Chondrocyte (in vitro differentiated cells): ENCODE measurements around the gene MED17. TPM values are rescaled to one million over a fixed set of nuclear protein-coding genes. Genes with fewer than 3 reads are reported as not detected.

Experiments used
- DNase-seq: peaks from one replicate; pipeline ENCODE4 v3.0.0; 2021; ENCODE audit warnings: mixed read lengths, low spot score
- H3K27ac Mint-ChIP-seq: one replicate; pipeline ENCODE4 v1.8.0; 2021; ENCODE audit warnings: mild to moderate bottlenecking, moderate library complexity, mixed read lengths; ENCODE audit not compliant: unreplicated experiment
- H3K27me3 Mint-ChIP-seq: 2 replicates; pipeline ENCODE4 v1.8.0; 2021; ENCODE audit warnings: low read depth, mixed read lengths
- H3K36me3 Mint-ChIP-seq: 2 replicates; pipeline ENCODE4 v1.8.0; 2021; ENCODE audit warnings: low read depth, mixed read lengths
- H3K4me1 Mint-ChIP-seq: 2 replicates; pipeline ENCODE4 v1.8.0; 2021; ENCODE audit warnings: low read depth, mild to moderate bottlenecking, mixed read lengths
- H3K4me3 Mint-ChIP-seq: one replicate; pipeline ENCODE4 v1.8.0; 2021; ENCODE audit warnings: mild to moderate bottlenecking, moderate library complexity, mixed read lengths; ENCODE audit not compliant: unreplicated experiment
- H3K9me3 Mint-ChIP-seq: 2 replicates; pipeline ENCODE4 v1.8.0; 2021; ENCODE audit warnings: low read depth, mixed read lengths
- total RNA-seq: library from RNA; stranded (reverse); gene quantifications from 3 replicates; pipeline ENCODE4 v1.2.1, GENCODE V29; 2021
- TF ChIP-seq, protein P1 (sequence below): fragments of 200-600 bp; sonication (generic); IDR thresholded peaks from 2 replicates; pipeline ENCODE4 v1.5.0; 2021; ENCODE audit warnings: antibody characterized with exemption, mild to moderate bottlenecking, moderate library complexity

The MED17 gene
- total RNA-seq, 1 donor from 2014 or later = 28.1 TPM

DNA sequence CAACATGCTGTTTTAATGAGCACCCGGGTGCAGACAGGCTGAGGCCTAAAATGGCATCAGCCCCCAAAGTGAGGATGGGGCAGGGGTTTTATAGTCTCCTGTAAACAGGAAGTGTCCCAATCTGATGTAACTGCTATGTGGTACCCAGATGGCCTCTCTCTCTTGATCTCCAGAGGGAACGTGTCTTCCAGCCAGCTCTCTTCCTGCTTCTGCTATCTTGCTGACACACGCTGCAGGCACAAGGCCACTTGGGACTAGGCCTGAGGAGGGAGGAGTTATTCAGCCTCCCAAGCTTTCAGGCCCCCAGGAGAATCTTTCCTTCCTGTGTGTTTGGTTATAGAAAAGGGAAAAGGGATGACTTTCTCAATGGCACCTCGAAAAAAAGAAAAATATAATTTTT lies 77.7 kb downstream of the MED17 start:
- H3K27ac Mint-ChIP-seq = no peak overlapping the region

More for the DNA sequence above, 77.7 kb downstream of the MED17 start:
- Mint-ChIP-seq H3K4me1 (peaks cover 13% of the 10 kb centered on the region), H3K27me3 (no peaks in the 10 kb centered on the region), H3K36me3 (no peaks in the 10 kb centered on the region), H3K4me3 (no peak overlapping the region), H3K9me3 (no peaks in the 10 kb centered on the region)
- TF ChIP-seq, protein P1, sequence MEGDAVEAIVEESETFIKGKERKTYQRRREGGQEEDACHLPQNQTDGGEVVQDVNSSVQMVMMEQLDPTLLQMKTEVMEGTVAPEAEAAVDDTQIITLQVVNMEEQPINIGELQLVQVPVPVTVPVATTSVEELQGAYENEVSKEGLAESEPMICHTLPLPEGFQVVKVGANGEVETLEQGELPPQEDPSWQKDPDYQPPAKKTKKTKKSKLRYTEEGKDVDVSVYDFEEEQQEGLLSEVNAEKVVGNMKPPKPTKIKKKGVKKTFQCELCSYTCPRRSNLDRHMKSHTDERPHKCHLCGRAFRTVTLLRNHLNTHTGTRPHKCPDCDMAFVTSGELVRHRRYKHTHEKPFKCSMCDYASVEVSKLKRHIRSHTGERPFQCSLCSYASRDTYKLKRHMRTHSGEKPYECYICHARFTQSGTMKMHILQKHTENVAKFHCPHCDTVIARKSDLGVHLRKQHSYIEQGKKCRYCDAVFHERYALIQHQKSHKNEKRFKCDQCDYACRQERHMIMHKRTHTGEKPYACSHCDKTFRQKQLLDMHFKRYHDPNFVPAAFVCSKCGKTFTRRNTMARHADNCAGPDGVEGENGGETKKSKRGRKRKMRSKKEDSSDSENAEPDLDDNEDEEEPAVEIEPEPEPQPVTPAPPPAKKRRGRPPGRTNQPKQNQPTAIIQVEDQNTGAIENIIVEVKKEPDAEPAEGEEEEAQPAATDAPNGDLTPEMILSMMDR = no peak
- DNase-seq = no peak

Other genes with a start within 250 kb of the MED17 start
- 21.3 to 38.6 TPM (median 24.0 TPM) in 3 replicates for gene SMCO4, start 240.9 kb upstream of the MED17 start, total RNA-seq
- gene CEP295, start 122.6 kb upstream of the MED17 start, total RNA-seq = 11.1 to 15.3 TPM (median 11.3 TPM) in 3 replicates
- 83.8 to 85.7 TPM (median 84.5 TPM) in 3 replicates for gene TAF1D, start 42.8 kb upstream of the MED17 start, total RNA-seq
- gene C11orf54, start 42.6 kb upstream of the MED17 start, total RNA-seq = 11.6 to 20.5 TPM (median 13.3 TPM) in 3 replicates
- gene VSTM5, start 66.3 kb downstream of the MED17 start, total RNA-seq = not detected in 3 replicates
- gene HEPHL1, start 237.1 kb downstream of the MED17 start, total RNA-seq = not detected in 3 replicates